Brain microvascular endothelial cell (primary cell): ENCODE results near the gene ITM2A.

Source experiments
- DNase-seq: peaks from one replicate; pipeline ENCODE4 v3.0.0-alpha.2; 2020
- H3K27ac ChIP-seq: fragments of 250-450 bp; sonication (Bioruptor Pico); 2 replicates; pipeline ENCODE4 v1.5.1; 2020; ENCODE audit warnings: mild to moderate bottlenecking, moderate library complexity
- H3K27me3 ChIP-seq: fragments of 250-450 bp; sonication (Bioruptor Pico); replicated peaks from 2 replicates; pipeline ENCODE4 v1.5.1; 2020; ENCODE audit warnings: mild to moderate bottlenecking
- H3K36me3 ChIP-seq: fragments of 250-450 bp; sonication (Bioruptor Pico); replicated peaks from 2 replicates; pipeline ENCODE4 v1.5.1; 2020; ENCODE audit warnings: mild to moderate bottlenecking
- H3K4me3 ChIP-seq: 2 replicates; pipeline ENCODE4 v1.5.1; 2011; ENCODE audit warnings: low read depth, mild to moderate bottlenecking, control low read depth, low read length, moderate library complexity
- CTCF ChIP-seq: IDR thresholded peaks from 2 replicates; pipeline ENCODE4 v1.5.1; 2011; ENCODE audit warnings: low read depth, mild to moderate bottlenecking, moderate library complexity, low read length, control low read depth, inconsistent platforms; ENCODE audit errors: missing control alignments
- in situ Hi-C: cut with HindIII; loops from 2 replicates; pipeline ENCODE4 v1.10.0; 2017; ENCODE audit warnings: low sequenced_read_pairs, low pct_ligation_motif_present

Gene ITM2A

GRCh38 chrX:79409657-79410056 lies 42.5 kb upstream of the ITM2A start:
- Histone ChIP-seq H3K4me3 (no peak overlapping the region), H3K27ac (no peak overlapping the region), H3K36me3 (no peaks in the 10 kb centered on the region), H3K27me3 (no peaks in the 10 kb centered on the region)
- DNase-seq, result no peak
- in situ Hi-C loops, result no loop called here
- TF ChIP-seq CTCF, result no peak

- no peaks in the 10 kb centered on the region for H3K36me3 ChIP-seq
- TF ChIP-seq CTCF, result no peak
- in situ Hi-C loops, result no loop called here
- no peaks in the 10 kb centered on the region for H3K27me3 ChIP-seq
- H3K27ac ChIP-seq, result no peak overlapping the region
- DNase-seq, result no peak
- no peak overlapping the region for H3K4me3 ChIP-seq
These were observed 41.6 kb upstream of the ITM2A start for GRCh38 chrX:79408623-79409322.

- Histone ChIP-seq H3K27ac (no peak overlapping the region), H3K36me3 (no peaks in the 10 kb centered on the region), H3K4me3 (no peak overlapping the region), H3K27me3 (no peaks in the 10 kb centered on the region)
- no peak for TF ChIP-seq CTCF
- in situ Hi-C loops, result no loop called here
- no peak for DNase-seq
These were observed 33.5 kb upstream of the ITM2A start for GRCh38 chrX:79400623-79401022.

- in situ Hi-C loops, result no loop called here
- DNase-seq, result no peak
- Histone ChIP-seq H3K27me3 (no peaks in the 10 kb centered on the region), H3K36me3 (no peaks in the 10 kb centered on the region), H3K4me3 (no peak overlapping the region), H3K27ac (no peak overlapping the region)
- no peak for TF ChIP-seq CTCF
These were observed 8.2 kb upstream of the ITM2A start for GRCh38 chrX:79375340-79375739.

- no peaks in the 10 kb centered on the region for H3K27me3 ChIP-seq
- in situ Hi-C loops, result no loop called here
- no peak for DNase-seq
- H3K36me3 ChIP-seq, result no peaks in the 10 kb centered on the region
- no peak overlapping the region for H3K4me3 ChIP-seq
- no peak overlapping the region for H3K27ac ChIP-seq
- TF ChIP-seq CTCF, result no peak
These were observed 4.5 kb upstream of the ITM2A start for GRCh38 chrX:79371640-79372039.

- H3K27ac ChIP-seq, result no peak overlapping the region
- H3K36me3 ChIP-seq, result no peaks in the 10 kb centered on the region
- no peaks in the 10 kb centered on the region for H3K27me3 ChIP-seq
- TF ChIP-seq CTCF, result no peak
- in situ Hi-C loops, result no loop called here
- no peak for DNase-seq
- H3K4me3 ChIP-seq, result no peak overlapping the region
These were observed 4.0 kb upstream of the ITM2A start for GRCh38 chrX:79371101-79371500.
